ENCODE data around the gene FHDC1. TPM values are rescaled to one million over a fixed set of nuclear protein-coding genes. Genes with fewer than 3 reads are reported as not detected.

Gene FHDC1
- total RNA-seq, 4 donors from 2014 or later: 6.6 to 32.8 (median 25.4) TPM

DNA sequence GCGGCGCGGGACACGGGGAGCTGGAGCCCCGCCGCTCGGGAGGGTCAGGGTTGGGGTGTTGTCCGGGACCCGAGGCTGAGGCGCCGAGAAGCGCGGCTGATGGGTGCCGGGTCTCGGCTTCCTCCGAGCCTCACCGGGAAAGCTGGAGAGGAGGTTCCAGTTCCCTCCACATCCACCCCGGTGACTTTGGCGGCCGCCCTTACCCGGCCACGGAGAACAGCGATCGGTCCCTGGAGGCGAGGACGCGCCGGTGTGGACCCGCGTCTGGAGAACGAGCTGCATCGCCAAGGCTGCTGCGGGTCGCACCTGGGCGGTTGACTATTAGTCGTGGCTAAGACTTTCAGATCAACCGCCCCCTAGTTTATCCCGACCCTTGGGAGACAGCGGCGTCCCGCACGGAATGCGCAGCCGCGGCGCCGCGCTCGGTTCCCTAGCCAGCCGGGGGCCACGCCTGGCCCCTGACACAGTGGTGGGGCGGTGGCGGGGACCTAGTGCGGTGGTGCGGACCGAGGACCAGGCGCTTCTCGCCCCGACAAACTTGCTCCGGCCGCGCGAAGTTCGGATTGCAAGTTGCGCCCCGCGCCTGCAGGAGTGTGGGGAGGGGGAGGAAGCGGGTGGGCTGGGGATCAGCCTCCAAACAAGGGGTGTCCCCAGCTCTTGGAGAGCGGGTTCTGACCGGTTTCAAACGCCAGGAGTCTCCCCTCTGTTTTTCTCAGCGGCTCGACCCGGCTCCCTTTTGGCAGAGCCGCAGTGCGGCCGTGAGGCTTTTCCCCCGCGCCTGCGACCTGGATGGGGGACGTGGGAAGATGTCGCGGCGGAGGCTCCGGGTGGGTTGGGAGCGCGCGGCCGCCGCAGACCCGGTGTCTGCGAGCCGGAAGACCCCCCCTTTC, 568 bp downstream of the FHDC1 start:
- peak overlapping the region; percentile 17 to 99 (median 86) for H3K27ac ChIP-seq
- TF ChIP-seq, protein P1, sequence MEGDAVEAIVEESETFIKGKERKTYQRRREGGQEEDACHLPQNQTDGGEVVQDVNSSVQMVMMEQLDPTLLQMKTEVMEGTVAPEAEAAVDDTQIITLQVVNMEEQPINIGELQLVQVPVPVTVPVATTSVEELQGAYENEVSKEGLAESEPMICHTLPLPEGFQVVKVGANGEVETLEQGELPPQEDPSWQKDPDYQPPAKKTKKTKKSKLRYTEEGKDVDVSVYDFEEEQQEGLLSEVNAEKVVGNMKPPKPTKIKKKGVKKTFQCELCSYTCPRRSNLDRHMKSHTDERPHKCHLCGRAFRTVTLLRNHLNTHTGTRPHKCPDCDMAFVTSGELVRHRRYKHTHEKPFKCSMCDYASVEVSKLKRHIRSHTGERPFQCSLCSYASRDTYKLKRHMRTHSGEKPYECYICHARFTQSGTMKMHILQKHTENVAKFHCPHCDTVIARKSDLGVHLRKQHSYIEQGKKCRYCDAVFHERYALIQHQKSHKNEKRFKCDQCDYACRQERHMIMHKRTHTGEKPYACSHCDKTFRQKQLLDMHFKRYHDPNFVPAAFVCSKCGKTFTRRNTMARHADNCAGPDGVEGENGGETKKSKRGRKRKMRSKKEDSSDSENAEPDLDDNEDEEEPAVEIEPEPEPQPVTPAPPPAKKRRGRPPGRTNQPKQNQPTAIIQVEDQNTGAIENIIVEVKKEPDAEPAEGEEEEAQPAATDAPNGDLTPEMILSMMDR (IDR thresholded peaks at IDR 0.05): no peak
- TF ChIP-seq POLR2A (IDR thresholded peaks at IDR 0.05): peak in 1 of 2 donors; percentile 22
- H3K36me3 ChIP-seq: no peaks in the 10 kb centered on the region
- H3K4me3 ChIP-seq: peak overlapping the region; percentile 55 to 87 (median 70)
- H3K27me3 ChIP-seq: no peaks in the 10 kb centered on the region
- peak in 1 of 3 donors; percentile 77 for DNase-seq
- peaks cover 0 to 22% (median 4%) of the 10 kb centered on the region in 4 donors for H3K4me1 ChIP-seq
- no peaks in the 10 kb centered on the region for H3K9me3 ChIP-seq

DNA sequence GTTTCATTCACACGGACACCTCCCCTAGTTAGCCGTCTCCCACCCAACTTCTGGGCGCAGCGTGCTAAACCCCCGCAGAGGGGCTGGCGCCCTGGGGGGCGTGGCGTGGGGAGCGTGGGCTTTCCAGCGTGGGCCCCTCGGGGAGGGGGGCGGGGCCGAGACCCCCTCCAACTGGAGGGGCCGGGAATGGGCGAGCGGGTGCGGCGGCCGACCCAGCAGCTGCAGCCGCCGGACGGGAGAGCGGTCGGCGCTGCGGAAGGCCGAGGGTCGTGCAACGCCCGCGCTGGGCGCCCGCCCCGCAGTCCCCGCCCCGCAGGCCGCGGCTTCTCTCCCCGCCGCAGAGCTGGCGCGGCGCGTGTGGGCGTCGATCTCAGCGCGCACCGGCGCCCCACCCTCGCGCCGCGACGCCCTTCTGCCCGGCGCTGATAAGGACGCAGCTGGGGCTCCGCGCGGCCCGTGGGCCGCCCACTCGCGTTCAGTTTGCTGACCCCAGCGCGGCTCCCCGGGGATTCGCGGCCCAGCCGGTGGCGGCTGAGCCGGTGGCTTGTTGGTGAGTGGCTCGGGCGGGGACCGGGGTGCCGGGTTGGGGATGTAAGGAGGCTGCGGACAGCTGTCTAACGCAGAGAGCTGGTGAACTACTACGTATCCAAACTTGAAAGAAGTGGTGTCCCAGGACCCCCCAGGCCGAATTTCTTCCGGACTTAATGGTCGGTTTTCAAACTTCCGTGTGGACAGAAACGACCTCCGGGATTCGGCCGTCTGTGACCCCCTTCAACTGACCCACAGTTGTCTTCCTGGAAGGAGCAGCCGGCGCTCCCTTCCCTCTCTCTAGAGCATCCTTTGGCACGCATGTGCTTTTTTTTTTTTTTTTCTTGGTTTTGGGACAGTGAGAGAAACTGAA, 1.5 kb downstream of the FHDC1 start:
- H3K27ac ChIP-seq: peak overlapping the region; percentile 17 to 99 (median 86)
- peaks cover 0 to 22% (median 4%) of the 10 kb centered on the region in 4 donors for H3K4me1 ChIP-seq
- no peaks in the 10 kb centered on the region for H3K36me3 ChIP-seq
- H3K9me3 ChIP-seq: no peaks in the 10 kb centered on the region
- H3K27me3 ChIP-seq: no peaks in the 10 kb centered on the region
- peak in 1 of 3 donors; percentile 78 for DNase-seq
- TF ChIP-seq, protein P1 (IDR thresholded peaks at IDR 0.05): no peak
- peak; percentile 56 to 69 for TF ChIP-seq POLR2A (IDR thresholded peaks at IDR 0.05)
- H3K4me3 ChIP-seq: peak overlapping the region; percentile 55 to 87 (median 70)

DNA sequence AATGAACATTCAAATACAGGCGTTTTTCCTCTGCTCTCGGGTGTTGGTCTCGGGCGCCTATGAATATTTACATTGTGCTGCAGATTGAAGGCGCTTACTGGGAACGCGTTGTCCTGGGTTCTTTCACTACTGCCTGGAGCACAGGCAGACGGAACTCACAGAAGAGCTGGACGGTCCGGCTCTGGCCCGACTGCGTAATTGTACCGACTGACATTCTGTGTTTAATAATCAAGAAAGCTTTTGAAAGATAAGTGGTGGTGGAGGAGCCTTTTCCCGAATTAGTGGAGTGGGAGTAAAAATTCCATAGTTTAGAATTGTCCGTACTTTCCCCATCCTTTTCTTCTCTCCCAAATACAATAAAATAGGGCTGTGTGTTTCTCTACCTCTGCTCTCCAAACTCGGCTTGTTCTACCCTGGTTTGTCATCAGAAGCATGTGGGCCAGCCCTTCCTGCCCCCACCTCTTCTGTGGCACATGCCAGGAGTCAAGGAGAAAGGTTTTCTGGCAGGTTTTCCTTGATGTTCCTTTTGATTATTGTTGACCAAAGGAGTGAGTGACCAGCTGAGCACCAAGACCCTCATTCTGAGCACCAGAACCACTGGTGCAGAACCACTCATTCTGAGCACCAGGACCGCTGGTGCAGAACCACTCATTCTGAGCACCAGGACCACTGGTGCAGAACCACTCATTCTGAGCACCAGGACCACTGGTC, 2.3 kb downstream of the FHDC1 start:
- no peak for DNase-seq
- Histone ChIP-seq H3K27ac (peak overlapping the region in 3 of 4 donors; percentile 7 to 91 (median 80)), H3K4me1 (peaks cover 0 to 22% (median 4%) of the 10 kb centered on the region in 4 donors), H3K4me3 (peak overlapping the region; percentile 9 to 87 (median 70)), H3K36me3 (peaks cover 0 to 6% (median 0%) of the 10 kb centered on the region in 3 donors), H3K9me3 (no peaks in the 10 kb centered on the region), H3K27me3 (no peaks in the 10 kb centered on the region)
- TF ChIP-seq, protein P1 (IDR thresholded peaks at IDR 0.05): no peak
- TF ChIP-seq POLR2A (IDR thresholded peaks at IDR 0.05): no peak

DNA sequence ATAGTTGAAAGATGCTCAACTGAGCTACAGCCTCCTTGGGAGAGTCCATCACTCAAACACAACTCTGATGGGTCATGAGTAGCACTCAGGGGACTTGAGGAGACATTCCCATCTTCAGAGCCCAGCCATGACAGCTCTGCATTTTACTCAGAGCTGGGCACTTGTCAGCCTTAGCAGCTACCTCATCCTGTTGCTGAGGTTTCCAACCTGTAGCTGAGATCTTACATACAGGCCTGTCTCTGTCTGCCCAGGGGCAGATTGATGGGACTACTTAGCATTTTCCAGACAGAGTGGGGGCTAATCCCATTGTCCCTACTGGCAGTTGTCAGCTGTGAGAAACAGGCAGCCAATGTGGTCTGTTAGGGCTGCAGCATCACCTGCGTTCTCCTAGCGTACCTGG, 3.5 kb downstream of the FHDC1 start:
- no peaks in the 10 kb centered on the region for H3K27me3 ChIP-seq
- peaks cover 0 to 22% (median 10%) of the 10 kb centered on the region in 4 donors for H3K4me1 ChIP-seq
- no peak for DNase-seq
- no peaks in the 10 kb centered on the region for H3K9me3 ChIP-seq
- TF ChIP-seq, protein P1 (IDR thresholded peaks at IDR 0.05): no peak
- TF ChIP-seq POLR2A (IDR thresholded peaks at IDR 0.05): no peak
- H3K27ac ChIP-seq: no peak overlapping the region
- H3K4me3 ChIP-seq: no peak overlapping the region
- H3K36me3 ChIP-seq: peaks cover 0 to 8% (median 0%) of the 10 kb centered on the region in 3 donors

DNA sequence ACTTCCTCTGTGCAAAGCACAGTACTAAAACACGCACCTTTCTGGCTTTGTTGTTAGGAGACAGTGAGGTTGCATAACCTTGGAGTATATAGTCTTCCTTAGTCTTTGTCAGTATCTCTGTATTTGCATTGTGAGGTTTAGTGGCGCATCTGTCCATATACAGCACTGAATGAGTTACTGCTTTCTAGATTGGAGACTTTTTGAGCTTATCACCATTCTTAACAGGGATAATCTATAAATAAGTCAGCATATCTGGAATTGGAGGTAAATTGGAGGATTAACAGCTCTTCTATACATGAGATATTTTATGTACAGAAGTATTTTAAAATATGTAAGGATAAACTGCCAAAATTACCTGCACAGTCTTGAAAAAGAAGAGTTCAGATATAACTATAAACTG, 4.3 kb downstream of the FHDC1 start:
- peaks cover under 1 to 26% (median 14%) of the 10 kb centered on the region in 4 donors for H3K4me1 ChIP-seq
- H3K36me3 ChIP-seq: peaks cover 0 to 8% (median 0%) of the 10 kb centered on the region in 3 donors
- H3K27me3 ChIP-seq: no peaks in the 10 kb centered on the region
- no peaks in the 10 kb centered on the region for H3K9me3 ChIP-seq
- H3K27ac ChIP-seq: no peak overlapping the region
- TF ChIP-seq POLR2A (IDR thresholded peaks at IDR 0.05): no peak
- TF ChIP-seq, protein P1 (IDR thresholded peaks at IDR 0.05): no peak
- no peak for DNase-seq
- H3K4me3 ChIP-seq: no peak overlapping the region

Measured in Peyer's patch (tissue), 4 donors.